NCI-H187 (cell line): ENCODE measurements around the gene MRGPRF.
"Not testable (repeated sequence)": the region's sequence is repeated elsewhere in the genome, so short reads cannot be mapped to it uniquely, and the experiment has no call there.

Experiments used
- DNase-seq, 2 experiments: peaks; one replicate each; lab custom pipeline; 2025; lab: John Stamatoyannopoulos, UW

The MRGPRF gene

GRCh38 chr11:68987211-68987610 is 25.8 kb downstream of the MRGPRF start:
- no peak for DNase-seq

- DNase-seq, result no peak
Observed at GRCh38 chr11:68983801-68984200, 29.2 kb downstream of the MRGPRF start.

- no peak for DNase-seq
Observed at GRCh38 chr11:68982134-68982533, 30.9 kb downstream of the MRGPRF start.

GRCh38 chr11:68980776-68981065 is 32.3 kb downstream of the MRGPRF start, which contains the start of gene MRGPRD:
Gene MRGPRD (minus strand): TSS chr11:68980986. CDS start chr11:68980986, 0 bp downstream.
- DNase-seq, result no peak

- no peak for DNase-seq
Observed at GRCh38 chr11:68979931-68980775, 32.9 kb downstream of the MRGPRF start.

DNA sequence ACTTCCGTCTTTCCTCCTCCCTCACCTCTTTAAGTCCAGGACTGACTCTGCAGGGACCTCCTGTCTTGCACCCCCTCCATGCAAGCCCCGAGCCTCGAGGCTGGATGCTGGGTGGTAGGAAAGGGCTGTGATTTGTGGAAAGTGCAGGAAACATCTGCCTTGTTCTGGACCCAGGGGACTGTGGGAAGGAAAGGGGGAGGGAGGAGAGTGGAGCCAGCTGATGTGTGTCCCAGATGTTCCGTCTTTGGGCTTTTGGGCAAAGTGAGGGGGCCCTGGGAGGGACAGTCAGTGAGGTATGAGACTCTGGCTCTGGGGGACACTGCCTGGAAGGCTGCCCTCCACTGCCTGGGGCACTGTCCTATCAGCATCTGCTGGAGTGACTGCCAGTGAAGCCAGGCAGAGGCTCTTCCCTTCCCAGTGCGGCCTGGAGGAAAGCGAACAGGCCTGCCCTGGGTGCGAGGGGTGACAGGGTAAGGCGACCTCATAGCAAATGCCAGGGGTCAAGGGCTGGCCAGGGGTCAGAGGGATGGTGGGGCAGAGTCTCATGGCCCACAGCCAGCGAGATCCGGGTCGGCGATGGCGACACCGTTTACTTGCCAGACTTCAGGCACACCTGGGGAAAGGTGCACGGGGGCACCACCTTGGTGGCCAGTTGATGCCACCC is 34.0 kb downstream of the MRGPRF start:
- no peak for DNase-seq

- DNase-seq, result no peak
Observed at GRCh38 chr11:68978626-68978930, 34.5 kb downstream of the MRGPRF start.

DNA sequence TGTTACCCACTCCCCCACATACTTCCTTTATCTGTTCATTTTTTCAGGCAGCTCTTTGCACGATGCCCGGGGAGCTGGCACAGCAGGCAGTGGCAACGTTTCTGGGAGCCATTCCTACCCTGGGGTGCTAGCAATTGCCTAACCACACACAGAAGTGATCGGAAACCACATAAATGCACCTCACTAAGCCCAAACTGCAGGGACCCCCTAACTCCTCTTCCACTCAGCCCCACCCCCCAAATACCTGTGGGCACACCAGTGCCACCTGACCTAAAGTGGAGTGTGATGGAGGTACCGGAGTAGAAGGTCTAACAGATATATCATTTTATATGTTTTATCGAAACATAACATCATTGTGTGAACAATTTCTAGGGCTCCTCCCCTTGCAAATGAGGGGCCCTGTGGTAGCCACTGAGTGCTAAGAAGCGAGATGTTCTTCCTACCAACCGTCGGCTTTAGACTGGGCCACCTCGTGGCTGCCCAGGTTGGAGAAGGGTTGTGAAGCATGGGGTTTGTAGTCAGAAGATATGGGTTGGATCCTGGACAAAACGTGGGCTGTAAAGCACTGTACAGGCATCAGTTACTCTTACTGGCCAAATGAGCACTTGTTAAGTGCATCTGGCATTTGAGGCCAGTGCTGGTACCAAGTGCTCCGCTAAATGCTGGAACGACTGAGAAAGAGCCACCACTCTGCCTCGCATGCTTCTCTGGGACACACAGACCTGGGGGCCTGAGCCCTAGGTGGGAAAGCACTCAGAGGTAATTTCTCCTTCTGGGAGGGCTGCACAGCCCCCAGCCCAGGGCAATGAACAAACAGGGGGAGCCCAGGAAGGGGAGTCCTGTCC is 35.0 kb downstream of the MRGPRF start:
- DNase-seq, result no peak

- no peak for DNase-seq
Observed at GRCh38 chr11:68976563-68976962, 36.5 kb downstream of the MRGPRF start.

DNA sequence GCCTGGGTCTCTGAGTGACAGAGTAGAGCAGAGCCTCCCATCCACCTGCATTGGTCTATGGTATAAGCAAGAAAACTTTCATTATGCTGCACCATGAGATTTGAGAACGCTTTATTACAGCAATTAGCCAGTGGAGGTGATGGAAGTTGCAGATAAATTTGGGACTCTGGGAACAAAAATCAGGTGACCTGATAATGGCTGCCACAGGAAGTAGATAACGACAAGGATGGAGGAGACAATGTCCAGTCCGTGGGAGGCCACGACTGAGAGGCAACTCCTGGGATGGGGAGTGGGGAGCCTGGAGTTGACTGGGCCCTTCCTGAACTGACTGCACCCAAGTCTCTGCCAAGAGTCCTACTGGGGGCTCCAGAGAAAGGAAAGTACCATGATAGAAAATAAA is 37.0 kb downstream of the MRGPRF start:
- no peak for DNase-seq

DNA sequence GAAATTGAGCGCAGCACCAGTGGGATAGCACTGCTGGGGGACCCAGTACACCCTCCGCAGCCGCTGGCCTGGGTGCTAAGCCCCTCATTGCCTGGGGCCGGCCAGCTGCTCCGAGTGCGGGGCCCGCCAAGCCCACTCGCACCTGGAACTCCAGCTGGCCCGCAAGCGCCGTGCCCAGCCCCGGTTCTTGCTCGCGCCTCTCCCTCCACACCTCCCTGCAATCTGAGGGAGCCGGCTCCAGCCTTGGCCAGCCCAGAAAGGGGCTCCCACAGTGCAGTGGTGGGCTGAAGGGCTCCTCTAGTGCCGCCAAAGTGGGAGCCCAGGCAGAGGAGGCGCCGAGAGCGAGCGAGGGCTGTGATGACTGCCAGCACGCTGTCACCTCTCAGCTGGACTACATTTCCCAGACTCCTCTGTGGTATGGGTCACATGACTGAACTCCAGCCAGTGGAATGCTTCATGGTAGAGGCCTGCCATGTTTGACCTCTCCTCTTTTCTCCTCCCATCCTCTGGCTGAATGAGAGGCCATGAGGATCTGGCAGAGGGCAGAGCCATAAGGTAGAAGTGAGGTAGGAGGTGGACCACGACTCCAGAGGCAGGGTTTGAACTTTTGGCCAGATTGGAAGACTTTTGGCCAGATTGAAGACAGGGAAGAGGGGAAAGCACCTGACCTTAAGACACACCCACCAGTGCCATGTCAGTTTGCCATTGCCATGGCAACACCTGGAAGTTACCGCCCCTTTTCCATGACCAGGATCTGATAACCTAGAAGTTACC is 38.4 kb downstream of the MRGPRF start:
- DNase-seq, result no peak

- DNase-seq, result not testable (repeated sequence)
Observed at GRCh38 chr11:68973706-68974105, 39.3 kb downstream of the MRGPRF start.

DNA sequence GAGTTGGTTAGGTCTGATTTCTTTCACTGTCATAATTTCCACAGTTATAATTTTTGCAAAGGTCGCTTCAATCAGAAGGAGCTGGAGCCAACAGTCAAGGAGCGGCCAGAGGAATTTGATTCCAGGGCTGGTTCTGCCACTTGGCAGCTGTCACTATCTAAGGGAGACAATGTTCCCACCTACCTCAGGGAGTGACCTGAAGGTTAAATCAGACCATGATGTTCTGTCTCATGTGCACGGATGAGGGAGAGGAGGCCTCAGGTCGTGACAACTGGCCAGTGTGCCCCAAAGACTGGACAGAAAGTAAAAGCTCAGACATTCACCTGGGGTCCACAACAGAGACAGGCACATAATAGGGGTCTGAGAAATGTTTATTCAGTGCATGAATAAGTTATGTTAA is 39.8 kb downstream of the MRGPRF start:
- no peak for DNase-seq

DNA sequence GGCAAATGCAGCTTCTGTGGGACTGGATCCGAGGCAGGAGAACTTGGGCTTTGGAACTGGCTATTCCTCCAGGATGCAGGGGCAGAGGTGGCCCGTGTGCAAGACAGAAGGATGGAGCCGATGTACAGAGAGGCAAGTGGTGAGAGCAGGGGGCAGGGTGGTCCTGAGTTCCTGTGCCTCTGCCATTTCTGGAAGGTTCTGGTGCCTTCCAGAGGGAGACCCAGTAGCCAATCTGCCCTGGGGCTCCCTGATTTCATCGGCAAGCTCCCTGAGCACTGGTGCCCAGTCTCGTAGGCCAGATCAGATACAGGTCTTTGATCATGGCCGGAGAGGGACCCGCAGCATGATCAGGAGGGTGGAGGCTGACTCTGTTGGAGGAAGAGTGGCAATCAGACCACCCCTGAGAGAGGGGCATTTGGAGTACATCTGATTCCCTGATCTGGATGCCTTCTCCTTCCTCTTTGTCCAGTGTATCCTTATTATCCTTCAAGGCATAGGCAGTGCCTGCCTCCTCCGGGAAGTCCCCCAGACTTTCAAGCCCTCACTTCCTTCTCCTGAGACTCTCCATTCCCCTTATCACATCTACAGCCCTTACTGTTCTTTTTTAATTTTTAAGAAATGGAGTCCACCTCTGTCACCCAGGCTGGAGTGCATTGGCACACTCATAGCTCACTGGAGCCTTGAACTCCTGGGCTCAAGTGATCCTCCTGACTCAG is 42.0 kb downstream of the MRGPRF start:
- DNase-seq, result no peak

DNA sequence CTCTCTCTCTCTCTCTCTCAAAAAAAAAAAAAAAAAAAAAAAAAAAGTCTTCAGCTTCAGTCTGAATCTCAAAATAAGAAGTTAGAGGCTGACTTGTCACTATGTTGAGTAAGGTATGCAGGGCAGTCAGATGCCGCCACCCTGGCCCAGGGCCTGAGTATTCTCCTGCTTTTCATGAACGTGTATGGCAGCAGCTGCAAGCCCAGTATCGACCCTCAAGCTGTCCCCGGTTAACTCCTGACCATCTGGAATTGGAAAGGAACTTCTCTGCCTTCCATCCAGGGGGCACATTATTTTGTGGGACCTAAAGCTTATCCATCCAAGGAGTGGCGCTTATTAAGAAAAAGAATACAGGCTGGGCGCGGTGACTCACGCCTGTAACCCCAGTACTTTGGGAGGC is 43.7 kb downstream of the MRGPRF start:
- DNase-seq, result no peak

DNA sequence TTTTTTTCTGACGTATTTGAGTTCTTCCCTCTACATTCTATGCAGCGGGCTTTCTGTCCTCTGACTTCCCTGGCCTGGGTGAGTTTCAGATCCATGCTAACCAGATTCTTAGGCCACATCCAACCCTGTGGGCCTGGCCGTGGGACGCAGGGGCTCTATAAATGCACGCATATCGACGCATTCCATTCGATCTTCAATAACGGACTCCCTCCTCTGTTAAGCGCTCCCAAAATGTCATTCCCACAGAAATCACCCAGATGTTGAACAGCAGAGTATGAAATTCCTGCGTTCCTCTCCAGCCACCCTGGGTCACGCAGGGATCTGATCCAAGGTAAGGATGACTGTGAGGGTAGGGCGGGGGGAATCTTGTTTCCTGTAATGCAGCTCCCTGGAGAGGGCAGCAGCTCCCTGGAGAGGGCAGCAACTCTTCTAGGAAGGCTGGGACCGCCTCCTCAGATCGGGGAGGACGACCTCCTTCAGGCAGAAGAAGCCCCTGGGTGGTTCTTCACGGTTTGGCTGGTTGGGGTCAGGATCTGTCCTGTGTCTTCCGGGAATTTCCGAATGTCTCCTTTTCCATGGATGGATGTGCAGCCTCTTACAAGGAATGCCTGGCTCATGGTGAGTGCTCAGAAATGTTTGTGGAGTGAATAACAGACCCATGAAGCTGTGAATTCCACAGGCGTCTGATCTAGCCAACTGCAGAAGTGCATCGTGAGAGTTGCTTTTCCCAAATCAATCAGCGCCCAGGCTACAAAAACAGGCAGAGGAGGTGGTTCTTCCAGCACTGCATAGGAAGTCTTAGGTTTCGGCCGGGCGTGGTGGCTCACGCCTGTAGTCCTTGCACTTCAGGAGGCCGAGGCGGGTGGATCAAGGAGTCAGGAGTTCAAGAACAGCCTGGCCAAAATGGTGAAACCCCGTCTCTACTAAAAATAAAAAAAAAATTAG is 44.5 kb downstream of the MRGPRF start:
- DNase-seq, result no peak

DNA sequence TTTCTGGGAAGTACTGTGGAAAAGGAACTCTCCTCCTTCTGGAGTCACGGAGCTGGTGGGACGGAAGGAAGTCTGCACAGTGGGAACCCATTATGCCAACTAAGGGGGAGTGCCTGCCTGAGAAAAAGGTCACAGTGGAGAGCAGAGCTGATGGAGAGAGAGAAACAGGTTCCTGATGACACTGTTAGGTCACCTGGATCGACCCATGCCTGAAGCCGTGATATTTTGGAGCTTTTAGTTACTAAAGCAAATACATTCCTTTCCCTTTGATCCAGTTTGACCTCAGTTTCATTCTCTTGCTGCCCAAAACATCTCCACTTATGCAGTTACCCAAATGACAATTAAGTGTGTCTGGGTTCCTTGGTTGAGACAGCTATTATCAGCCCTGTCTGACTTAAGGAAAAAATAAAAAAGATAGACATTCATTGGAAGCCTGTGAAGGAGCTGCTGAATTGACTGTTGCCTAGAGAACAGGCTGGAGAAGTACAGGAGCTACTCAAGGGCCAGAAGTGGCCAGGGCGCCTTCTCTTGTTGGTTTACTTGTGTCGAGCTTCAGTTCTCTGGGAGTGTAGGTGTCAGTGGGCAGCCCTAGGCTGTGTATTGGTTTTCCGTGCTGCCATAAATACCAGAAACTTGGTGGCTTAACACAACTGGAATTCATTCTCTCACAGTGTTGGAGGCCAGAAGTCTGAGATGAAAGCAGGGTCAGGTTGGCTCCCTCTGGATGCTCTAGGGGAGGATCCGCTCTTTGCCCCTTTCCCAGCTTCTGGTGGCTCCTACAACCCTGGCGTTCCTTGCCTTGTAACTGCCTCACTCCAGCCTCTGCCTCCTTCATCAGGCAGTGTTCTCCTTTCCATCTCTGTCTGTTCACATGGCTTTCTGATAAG is 45.9 kb downstream of the MRGPRF start:
- DNase-seq, result no peak

GRCh38 chr11:68965901-68966853 is 46.9 kb downstream of the MRGPRF start:
- no peak for DNase-seq
